Osteocyte (in vitro differentiated cells): ENCODE results near the gene ZFAND6. TPM values are rescaled to one million over a fixed set of nuclear protein-coding genes. Genes with fewer than 3 reads are reported as not detected.
"Not testable (repeated sequence)": the region's sequence is repeated elsewhere in the genome, so short reads cannot be mapped to it uniquely, and the experiment has no call there.

ENCODE experiments used
- DNase-seq: peaks from one replicate; pipeline ENCODE4 v3.0.0; 2021; ENCODE audit warnings: mixed read lengths; ENCODE audit not compliant: unreplicated experiment; ENCODE audit errors: extremely low spot score
- H3K27ac Mint-ChIP-seq: one replicate; pipeline ENCODE4 v1.8.0; 2021; ENCODE audit warnings: mild to moderate bottlenecking, mixed read lengths; ENCODE audit not compliant: unreplicated experiment
- H3K27me3 Mint-ChIP-seq: one replicate; pipeline ENCODE4 v1.8.0; 2021; ENCODE audit warnings: mixed read lengths; ENCODE audit not compliant: unreplicated experiment
- H3K36me3 Mint-ChIP-seq: one replicate; pipeline ENCODE4 v1.8.0; 2021; ENCODE audit warnings: mixed read lengths; ENCODE audit not compliant: unreplicated experiment
- H3K4me1 Mint-ChIP-seq: one replicate; pipeline ENCODE4 v1.8.0; 2021; ENCODE audit warnings: mixed read lengths; ENCODE audit not compliant: unreplicated experiment
- H3K4me3 Mint-ChIP-seq: one replicate; pipeline ENCODE4 v1.8.0; 2021; ENCODE audit warnings: mild to moderate bottlenecking, moderate library complexity, mixed read lengths; ENCODE audit not compliant: unreplicated experiment
- H3K9me3 Mint-ChIP-seq: one replicate; pipeline ENCODE4 v1.8.0; 2021; ENCODE audit warnings: mixed read lengths; ENCODE audit not compliant: unreplicated experiment
- total RNA-seq: library from RNA; stranded (reverse); gene quantifications from 2 replicates; pipeline ENCODE4 v1.2.1, GENCODE V29; 2021
- TF ChIP-seq, protein P1 (sequence below): fragments of 200-600 bp; sonication (generic); IDR thresholded peaks from 2 replicates; pipeline ENCODE4 v1.5.0; 2021; ENCODE audit warnings: antibody characterized with exemption, mild to moderate bottlenecking, moderate library complexity

The ZFAND6 gene
- total RNA-seq, 1 donor from 2014 or later = 63.8 TPM

DNA sequence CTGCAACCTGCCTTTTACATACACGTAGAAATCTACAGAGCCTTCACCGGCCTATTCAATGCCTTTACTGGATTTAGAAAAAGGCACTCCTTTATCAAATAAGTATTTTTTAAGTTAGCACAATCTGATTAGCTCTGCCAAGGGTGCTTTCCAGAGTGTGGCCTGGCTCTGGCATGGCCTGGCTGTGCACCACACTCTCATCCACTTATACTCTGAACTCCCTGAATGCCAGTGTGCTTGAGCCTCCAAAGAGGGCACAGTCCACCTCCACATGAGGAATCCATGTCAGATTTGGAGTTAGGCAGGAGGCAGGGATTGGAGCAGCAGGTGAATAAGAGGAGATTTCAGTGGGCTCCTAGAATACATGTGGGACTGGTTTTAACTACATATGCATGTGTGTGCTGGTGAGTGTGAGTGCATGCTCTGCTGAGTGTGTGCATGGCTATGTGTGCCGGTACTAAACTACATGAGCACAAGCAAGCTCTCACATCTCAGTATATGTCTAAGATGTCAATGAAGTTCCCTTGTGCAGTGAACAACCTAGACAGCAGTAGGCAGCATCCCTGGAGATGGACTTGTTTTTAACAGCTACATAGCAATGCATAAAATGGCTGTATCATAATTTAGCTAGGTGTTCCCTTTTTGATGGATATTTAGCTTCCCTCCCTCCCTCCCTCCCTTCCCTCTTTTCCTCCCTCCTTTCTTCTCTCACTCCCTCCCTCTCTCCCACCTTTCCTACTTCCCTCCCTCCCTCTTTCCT is 17.8 kb upstream of the ZFAND6 start:
- TF ChIP-seq, protein P1, sequence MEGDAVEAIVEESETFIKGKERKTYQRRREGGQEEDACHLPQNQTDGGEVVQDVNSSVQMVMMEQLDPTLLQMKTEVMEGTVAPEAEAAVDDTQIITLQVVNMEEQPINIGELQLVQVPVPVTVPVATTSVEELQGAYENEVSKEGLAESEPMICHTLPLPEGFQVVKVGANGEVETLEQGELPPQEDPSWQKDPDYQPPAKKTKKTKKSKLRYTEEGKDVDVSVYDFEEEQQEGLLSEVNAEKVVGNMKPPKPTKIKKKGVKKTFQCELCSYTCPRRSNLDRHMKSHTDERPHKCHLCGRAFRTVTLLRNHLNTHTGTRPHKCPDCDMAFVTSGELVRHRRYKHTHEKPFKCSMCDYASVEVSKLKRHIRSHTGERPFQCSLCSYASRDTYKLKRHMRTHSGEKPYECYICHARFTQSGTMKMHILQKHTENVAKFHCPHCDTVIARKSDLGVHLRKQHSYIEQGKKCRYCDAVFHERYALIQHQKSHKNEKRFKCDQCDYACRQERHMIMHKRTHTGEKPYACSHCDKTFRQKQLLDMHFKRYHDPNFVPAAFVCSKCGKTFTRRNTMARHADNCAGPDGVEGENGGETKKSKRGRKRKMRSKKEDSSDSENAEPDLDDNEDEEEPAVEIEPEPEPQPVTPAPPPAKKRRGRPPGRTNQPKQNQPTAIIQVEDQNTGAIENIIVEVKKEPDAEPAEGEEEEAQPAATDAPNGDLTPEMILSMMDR = no peak
- H3K27ac Mint-ChIP-seq = no peak overlapping the region
- no peaks in the 10 kb centered on the region for H3K36me3 Mint-ChIP-seq
- no peaks in the 10 kb centered on the region for H3K9me3 Mint-ChIP-seq
- no peak overlapping the region for H3K4me3 Mint-ChIP-seq
- DNase-seq = no peak
- H3K27me3 Mint-ChIP-seq = peaks cover 2% of the 10 kb centered on the region
- H3K4me1 Mint-ChIP-seq = no peaks in the 10 kb centered on the region

DNA sequence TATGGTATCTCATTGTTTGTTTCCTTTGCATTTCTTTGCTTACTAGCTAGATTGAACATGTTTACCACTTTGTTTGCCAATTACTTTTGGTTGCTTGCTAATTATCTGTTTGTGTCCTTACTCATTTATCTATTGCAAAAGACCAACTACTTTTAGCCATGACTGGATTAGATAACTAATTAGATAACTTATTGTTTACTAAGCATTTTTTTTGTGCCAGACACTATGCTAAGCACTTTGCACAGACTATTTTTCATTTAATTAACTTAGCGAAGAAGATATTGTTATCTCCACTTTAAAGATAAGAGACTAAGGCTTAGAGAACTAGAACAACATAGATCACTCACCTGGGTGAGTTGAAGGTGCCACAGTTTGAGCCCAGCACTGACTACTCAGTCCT is 16.9 kb upstream of the ZFAND6 start:
- TF ChIP-seq, protein P1 = no peak
- H3K9me3 Mint-ChIP-seq = no peaks in the 10 kb centered on the region
- no peak overlapping the region for H3K27ac Mint-ChIP-seq
- H3K27me3 Mint-ChIP-seq = peaks cover 6% of the 10 kb centered on the region
- DNase-seq = no peak
- no peak overlapping the region for H3K4me3 Mint-ChIP-seq
- no peaks in the 10 kb centered on the region for H3K36me3 Mint-ChIP-seq
- H3K4me1 Mint-ChIP-seq = no peaks in the 10 kb centered on the region

- H3K27ac Mint-ChIP-seq, H3K36me3 Mint-ChIP-seq, H3K4me1 Mint-ChIP-seq, H3K9me3 Mint-ChIP-seq, H3K4me3 Mint-ChIP-seq: not testable (repeated sequence)
- peaks cover 11% of the 10 kb centered on the region for H3K27me3 Mint-ChIP-seq
- DNase-seq = peak; percentile 64
These were observed 14.3 kb upstream of the ZFAND6 start for GRCh38 chr15:80045219-80045618.

DNA sequence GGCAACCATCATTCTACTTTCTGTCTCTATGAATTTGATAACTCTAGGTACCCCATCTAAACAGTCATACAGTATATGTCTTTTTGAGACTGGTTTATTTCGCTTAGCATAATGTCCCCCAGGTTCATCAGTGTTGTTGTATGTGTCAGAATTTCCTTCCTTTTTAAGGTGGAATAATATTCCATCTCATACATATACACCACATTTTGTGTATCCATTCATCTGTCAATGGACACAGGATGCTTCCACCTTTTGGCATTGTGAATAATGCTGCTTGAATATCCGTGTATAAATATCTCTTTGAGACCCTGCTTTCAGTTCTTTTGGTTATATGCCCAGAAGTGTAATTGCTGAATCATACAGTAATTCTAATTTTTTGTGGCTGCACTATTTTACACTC is 10.4 kb upstream of the ZFAND6 start:
- TF ChIP-seq, protein P1 = no peak
- Mint-ChIP-seq H3K4me1 (no peaks in the 10 kb centered on the region), H3K9me3 (no peaks in the 10 kb centered on the region), H3K27ac (no peak overlapping the region), H3K27me3 (peaks cover 11% of the 10 kb centered on the region), H3K4me3 (no peak overlapping the region), H3K36me3 (no peaks in the 10 kb centered on the region)
- DNase-seq = no peak

- Mint-ChIP-seq H3K4me1 (no peaks in the 10 kb centered on the region), H3K9me3 (no peaks in the 10 kb centered on the region), H3K27ac (no peak overlapping the region)
These were observed 6.7 kb upstream of the ZFAND6 start for GRCh38 chr15:80052597-80053304.

More at GRCh38 chr15:80052597-80053304, 6.7 kb upstream of the ZFAND6 start:
- Mint-ChIP-seq H3K27me3 (peaks cover 15% of the 10 kb centered on the region), H3K4me3 (no peak overlapping the region), H3K36me3 (no peaks in the 10 kb centered on the region)
- TF ChIP-seq, protein P1 = no peak
- DNase-seq = no peak
